T47D (cell line): ENCODE measurements around the gene MRPS16.

Experiments
- DNase-seq, 2 experiments: peaks; one replicate each; pipeline versions ENCODE4 v3.0.0 to v3.0.0-alpha.2; 2011 to 2012; ENCODE audit warnings: low read depth in 1 of 2, low spot score in 1 of 2
- JUND ChIP-seq: IDR thresholded peaks from 2 replicates; pipeline ENCODE4 v1.6.1; 2012; ENCODE audit warnings: low read depth
- in situ Hi-C: cut with HindIII; loops from 2 replicates; pipeline ENCODE4 v1.10.0; 2016; ENCODE audit warnings: low sequenced_read_pairs, low pct_unique_long_range_greater_than_20kb

The MRPS16 gene

GRCh38 chr10:73206385-73206784 lies 46.1 kb downstream of the MRPS16 start:
- in situ Hi-C loops = no loop called here
- no peak for TF ChIP-seq JUND
- no peak for DNase-seq

- in situ Hi-C loops = no loop called here
- no peak for DNase-seq
- TF ChIP-seq JUND = no peak
Observed at GRCh38 chr10:73205890-73206289, 46.6 kb downstream of the MRPS16 start.

GRCh38 chr10:73205081-73205480 lies 47.4 kb downstream of the MRPS16 start:
- in situ Hi-C loops = no loop called here
- TF ChIP-seq JUND = no peak
- DNase-seq = no peak
